IMR-90 (cell line): ENCODE data around the gene PXYLP1. TPM values are rescaled to one million over a fixed set of nuclear protein-coding genes. Genes with fewer than 3 reads are reported as not detected.
"Not testable (repeated sequence)": the region's sequence is repeated elsewhere in the genome, so short reads cannot be mapped to it uniquely, and the experiment has no call there.

Source experiments
- ATAC-seq: fragments of 200-7000 bp; cut with Tn5 transposase; 2 replicates; pipeline ENCODE4 v1.9.1; 2020; ENCODE audit warnings: low read depth, mild to moderate bottlenecking, moderate library complexity
- BruUV-seq: library from RNA; stranded (reverse); fragments of 400-500 nt; replicated peaks from 2 replicates; lab custom pipeline; 2021; lab: Mats Ljungman, UMichigan
- CTCF ChIA-PET: fragments of 300-600 bp; formaldehyde crosslinking; extraction: SDS; loops from one replicate; lab custom pipeline; 2021; ENCODE audit warnings: antibody characterized with exemption; lab: Yijun Ruan, JAX
- POLR2A ChIA-PET: fragments of 300-600 bp; sonication (Branson Sonifier 250); formaldehyde crosslinking; loops from one replicate; lab custom pipeline; 2022; ENCODE audit warnings: antibody characterized with exemption; ENCODE audit not compliant: unreplicated experiment; lab: Charles Lee
- DNase-seq: peaks from one replicate; pipeline ENCODE4 v3.0.0; 2013
- H2AFZ ChIP-seq: replicated peaks from 2 replicates; pipeline ENCODE3; 2013; ENCODE audit warnings: low read length, mild to moderate bottlenecking; ENCODE audit not compliant: poor library complexity
- H2AK5ac ChIP-seq: 2 replicates; pipeline ENCODE4 v1.6.1; 2013; ENCODE audit warnings: low read depth, low read length, inconsistent platforms
- H2AK9ac ChIP-seq: replicated peaks from 2 replicates; pipeline ENCODE3; 2013; ENCODE audit warnings: mild to moderate bottlenecking, low read depth, low read length, moderate library complexity; ENCODE audit not compliant: poor library complexity
- H2BK120ac ChIP-seq: 2 replicates; pipeline ENCODE4 v1.6.1; 2013; ENCODE audit warnings: low read depth, low read length, inconsistent platforms
- H2BK15ac ChIP-seq: 3 replicates; pipeline ENCODE4 v1.6.1; 2013; ENCODE audit warnings: low read depth, low read length, inconsistent platforms
- H2BK20ac ChIP-seq: 2 replicates; pipeline ENCODE4 v1.6.1; 2013; ENCODE audit warnings: low read depth, mild to moderate bottlenecking, inconsistent platforms, low read length, moderate library complexity
- H2BK5ac ChIP-seq: 2 replicates; pipeline ENCODE4 v1.6.1; 2013; ENCODE audit warnings: mild to moderate bottlenecking, low read depth, low read length, inconsistent platforms; ENCODE audit not compliant: poor library complexity, severe bottlenecking
- H3K14ac ChIP-seq: replicated peaks from 2 replicates; pipeline ENCODE4 v1.6.1; 2013; ENCODE audit warnings: low read depth, low read length, inconsistent platforms
- H3K18ac ChIP-seq: 2 replicates; pipeline ENCODE4 v1.6.1; 2013; ENCODE audit warnings: low read depth, low read length, control low read depth
- H3K23ac ChIP-seq: 2 replicates; pipeline ENCODE4 v1.6.1; 2013; ENCODE audit warnings: low read depth, low read length, inconsistent platforms
- H3K27ac ChIP-seq: 2 replicates; pipeline ENCODE4 v1.5.1; 2013; ENCODE audit warnings: mild to moderate bottlenecking, control low read depth, low read length; ENCODE audit not compliant: insufficient read depth
- H3K27me3 ChIP-seq: 2 replicates; pipeline ENCODE4 v1.6.1; 2013; ENCODE audit warnings: low read length; ENCODE audit not compliant: control insufficient read depth, insufficient read depth
- H3K36me3 ChIP-seq: 2 replicates; pipeline ENCODE4 v1.6.1; 2013; ENCODE audit warnings: low read length, mixed read lengths; ENCODE audit not compliant: control insufficient read depth, insufficient read depth
- H3K4ac ChIP-seq: 2 replicates; pipeline ENCODE4 v1.6.1; 2013; ENCODE audit warnings: low read depth, low read length, inconsistent platforms
- H3K4me1 ChIP-seq: 2 replicates; pipeline ENCODE4 v1.6.1; 2013; ENCODE audit warnings: low read length, mixed read lengths; ENCODE audit not compliant: control insufficient read depth, insufficient read depth
- H3K4me2 ChIP-seq: 2 replicates; pipeline ENCODE4 v1.6.1; 2013; ENCODE audit warnings: low read depth, mild to moderate bottlenecking, control low read depth, low read length, moderate library complexity
- H3K4me3 ChIP-seq: 2 replicates; pipeline ENCODE4 v1.5.1; 2013; ENCODE audit warnings: low read depth, mild to moderate bottlenecking, control low read depth, low read length, moderate library complexity; ENCODE audit not compliant: insufficient read depth
- H3K56ac ChIP-seq: 2 replicates; pipeline ENCODE4 v1.6.1; 2013; ENCODE audit warnings: low read length, inconsistent platforms; ENCODE audit not compliant: insufficient read depth; ENCODE audit errors: extremely low read depth
- H3K79me1 ChIP-seq, 2 experiments: 2 replicates each; pipeline ENCODE4 v1.6.1; 2013; ENCODE audit warnings: low read length in 2 of 2, inconsistent platforms in 1 of 2, low read depth in 1 of 2
- H3K9ac ChIP-seq: 2 replicates; pipeline ENCODE4 v1.6.1; 2013; ENCODE audit warnings: low read depth, low read length, control low read depth
- H3K9me1 ChIP-seq: 2 replicates; pipeline ENCODE4 v1.6.1; 2013; ENCODE audit warnings: low read length, inconsistent platforms; ENCODE audit not compliant: insufficient read depth
- H3K9me3 ChIP-seq: 2 replicates; pipeline ENCODE4 v1.6.1; 2013; ENCODE audit warnings: low read length; ENCODE audit not compliant: control insufficient read depth, insufficient read depth
- H4K20me1 ChIP-seq: 2 replicates; pipeline ENCODE4 v1.6.1; 2013; ENCODE audit warnings: low read length, inconsistent platforms; ENCODE audit not compliant: insufficient read depth
- H4K5ac ChIP-seq: 2 replicates; pipeline ENCODE4 v1.6.1; 2013; ENCODE audit warnings: mild to moderate bottlenecking, low read depth, low read length, control low read depth
- H4K8ac ChIP-seq, 2 experiments: 2 replicates each; pipeline ENCODE4 v1.6.1; 2013; ENCODE audit warnings: low read depth in 2 of 2, low read length in 2 of 2, control low read depth in 1 of 2, inconsistent platforms in 1 of 2
- H4K91ac ChIP-seq: 2 replicates; pipeline ENCODE4 v1.6.1; 2013; ENCODE audit warnings: low read depth, low read length, inconsistent platforms; ENCODE audit not compliant: insufficient read depth
- WGBS, 2 experiments: methylation state at CpG; one replicate each; pipeline versions ENCODE4 v1.1.5 to v1.1.7; 2013; ENCODE audit warnings: missing lambda C conversion rate in 2 of 2; ENCODE audit not compliant: insufficient read length in 1 of 2; ENCODE audit errors: extremely low coverage in 2 of 2; 5-methylcytosine and 5-hydroxymethylcytosine counted together
- dilution Hi-C: fragments of 300-500 bp; cut with HindIII; formaldehyde crosslinking; loops from one replicate; pipeline ENCODE4 v1.14.3; 2018; ENCODE audit warnings: low sequenced_read_pairs; ENCODE audit not compliant: unreplicated experiment
- in situ Hi-C: fragments of 300-500 bp; cut with MboI; formaldehyde crosslinking; loops from 3 replicates; pipeline ENCODE4 v1.14.3; 2019; ENCODE audit warnings: low sequenced_read_pairs, inconsistent platforms, mixed read lengths
- intact Hi-C: fragments of 100-400 bp; cut with micrococcal nuclease; formaldehyde crosslinking; loops from 2 replicates; pipeline ENCODE4 v1.10.0; 2022
- polyA plus RNA-seq, 3 experiments: library from polyadenylated mRNA; depleted of rRNA; stranded (reverse); fragments of >200 nt; gene quantifications; 2 replicates each; pipeline ENCODE4 v1.2.3, GENCODE V29; 2012; ENCODE audit warnings: low replicate concordance in 1 of 3
- total RNA-seq: library from RNA; depleted of rRNA; stranded (reverse); fragments of >200 nt; gene quantifications from 2 replicates; pipeline ENCODE4 v1.2.3, GENCODE V29; 2012

The PXYLP1 gene
- total and polyA plus RNA-seq, 2 of the 4 experiments (the other 2 are of a cell fraction), result 11.7 to 15.6 TPM

DNA sequence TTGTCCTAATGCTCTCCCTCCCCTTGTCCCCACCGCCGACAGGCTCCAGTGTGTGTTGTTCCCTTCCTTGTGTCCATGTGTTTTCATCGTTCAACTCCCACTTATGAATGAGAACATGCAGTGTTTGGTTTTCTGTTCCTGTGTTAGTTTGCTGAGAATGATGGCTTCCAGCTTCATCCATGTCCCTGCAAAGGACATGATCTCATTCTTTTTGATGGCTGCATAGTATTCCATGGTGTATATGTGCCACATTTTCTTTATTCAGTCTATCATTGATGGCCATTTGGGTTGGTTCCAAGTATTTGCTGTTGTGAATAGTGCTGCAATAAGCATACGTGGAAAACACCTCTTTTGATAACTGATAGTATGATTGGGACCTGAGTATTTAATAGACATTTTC, 82.8 kb downstream of the PXYLP1 start:
- WGBS, 2 experiments, result no CpG with 5 or more reads among the region's 4 CpGs
- H4K8ac ChIP-seq, H3K18ac ChIP-seq, H3K9ac ChIP-seq, H2BK15ac ChIP-seq, H2AK5ac ChIP-seq, H4K91ac ChIP-seq, POLR2A ChIA-PET, DNase-seq, H2BK5ac ChIP-seq, dilution Hi-C loops, H4K5ac ChIP-seq, H3K23ac ChIP-seq, H3K9me3 ChIP-seq, H3K14ac ChIP-seq, H3K56ac ChIP-seq, H3K36me3 ChIP-seq, H3K4ac ChIP-seq, H2BK20ac ChIP-seq, H4K20me1 ChIP-seq, H3K4me2 ChIP-seq, H3K27me3 ChIP-seq, H2BK120ac ChIP-seq, H3K27ac ChIP-seq, H2AK9ac ChIP-seq, H3K4me1 ChIP-seq, BruUV-seq, H3K4me3 ChIP-seq, H2AFZ ChIP-seq, ATAC-seq: not testable (repeated sequence)
- in situ Hi-C loops (loop anchor here (5.0 kb wide), 1 partner anchor 128 kb away; no protein-coding TSS in a partner anchor), intact Hi-C loops (loop anchor here (5.0 kb wide), 1 partner anchor 88 kb away; no protein-coding TSS in a partner anchor)
- CTCF ChIA-PET, result interaction anchor here (0.9 to 1.7 kb wide), 3 partner anchors 12 to 150 kb away, joined by 3 to 4 read pairs (median 3); no protein-coding TSS in a partner anchor
- peaks cover 12% of the 10 kb centered on the region; the same call in 1 of the 2 replicates for H3K9me1 ChIP-seq
- H3K79me1 ChIP-seq, result peaks cover 18 to 19% of the 10 kb centered on the region in 2 experiments; a peak in 3 of 4 replicates
